HG02678 (cell line): ENCODE measurements around the gene GOLGA6B.
"Not testable (repeated sequence)": the region's sequence is repeated elsewhere in the genome, so short reads cannot be mapped to it uniquely, and the experiment has no call there.

Experiments
- ATAC-seq: cut with Tn5 transposase; IDR thresholded peaks from one replicate; pipeline ENCODE4 v1.9.1; 2021; ENCODE audit warnings: mild to moderate bottlenecking, moderate library complexity; ENCODE audit not compliant: unreplicated experiment

The GOLGA6B gene, protein sequence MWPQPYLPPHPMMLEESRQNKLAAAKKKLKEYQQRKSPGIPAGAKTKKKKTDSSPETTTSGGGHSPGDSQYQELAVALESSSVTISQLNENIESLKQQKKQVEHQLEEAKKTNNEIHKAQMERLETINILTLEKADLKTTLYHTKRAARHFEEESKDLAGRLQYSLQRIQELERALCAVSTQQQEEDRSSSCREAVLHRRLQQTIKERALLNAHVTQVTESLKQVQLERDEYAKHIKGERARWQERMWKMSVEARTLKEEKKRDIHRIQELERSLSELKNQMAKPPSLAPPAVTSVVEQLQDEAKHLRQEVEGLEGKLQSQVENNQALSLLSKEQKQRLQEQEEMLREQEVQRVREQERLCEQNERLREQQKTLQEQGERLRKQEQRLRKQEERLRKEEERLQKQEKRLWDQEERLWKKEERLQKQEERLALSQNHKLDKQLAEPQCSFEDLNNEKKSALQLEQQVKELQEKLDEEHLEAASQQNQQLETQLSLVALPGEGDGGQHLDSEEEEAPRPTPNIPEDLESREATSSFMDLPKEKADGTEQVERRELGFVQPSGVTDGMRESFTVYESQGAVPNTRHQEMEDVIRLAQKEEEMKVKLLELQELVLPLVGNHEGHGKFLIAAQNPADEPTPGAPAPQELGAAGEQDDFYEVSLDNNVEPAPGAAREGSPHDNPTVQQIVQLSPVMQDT

GRCh38 chr15:72654397-72654796, at the start of gene GOLGA6B:
Gene GOLGA6B (plus strand): TSS chr15:72654697. CDS start chr15:72654738, 41 bp downstream.
- not testable (repeated sequence) for ATAC-seq

DNA sequence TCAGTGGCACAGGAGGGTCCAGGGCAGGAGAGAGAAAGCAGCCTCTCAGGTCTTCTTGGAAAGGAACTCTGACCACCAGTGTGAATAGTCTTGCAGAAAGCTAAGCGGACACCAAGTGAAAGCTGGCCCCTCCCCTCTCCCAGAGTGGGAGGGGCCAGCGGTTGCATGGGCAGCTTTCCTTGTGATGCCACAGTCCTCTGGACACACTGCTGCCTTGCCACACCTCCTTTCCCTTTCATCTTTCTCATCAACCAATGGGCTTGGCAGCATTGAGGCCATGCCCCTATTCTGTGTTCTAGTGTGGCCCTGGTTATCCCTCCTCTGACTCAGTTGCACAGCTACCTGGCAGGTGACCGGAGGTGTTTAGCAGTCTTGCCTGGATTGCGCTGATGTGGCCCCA, 49.7 kb upstream of the GOLGA6B start:
- no peak for ATAC-seq

GRCh38 chr15:72608084-72608483, 46.4 kb upstream of the GOLGA6B start:
- not testable (repeated sequence) for ATAC-seq

DNA sequence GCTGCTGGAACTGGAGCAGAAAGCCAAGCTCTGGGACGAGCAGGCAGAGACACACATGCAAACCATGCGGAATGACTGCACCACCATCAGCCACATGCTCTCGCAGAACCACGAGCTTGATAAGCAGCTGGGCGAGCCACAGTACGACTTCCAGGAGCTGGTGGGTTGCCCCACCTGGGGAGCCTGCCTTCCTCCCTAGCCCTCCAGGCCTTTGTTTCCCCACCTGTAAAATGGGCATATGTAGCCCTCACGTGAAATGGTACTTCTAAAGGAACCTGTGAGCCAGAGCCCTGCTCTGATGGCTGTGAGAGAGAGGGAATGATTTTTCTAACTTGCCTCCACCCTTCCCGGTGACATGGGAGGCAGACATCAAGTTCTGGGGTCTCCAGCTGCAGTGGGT, 44.6 kb upstream of the GOLGA6B start:
- ATAC-seq, result no peak

DNA sequence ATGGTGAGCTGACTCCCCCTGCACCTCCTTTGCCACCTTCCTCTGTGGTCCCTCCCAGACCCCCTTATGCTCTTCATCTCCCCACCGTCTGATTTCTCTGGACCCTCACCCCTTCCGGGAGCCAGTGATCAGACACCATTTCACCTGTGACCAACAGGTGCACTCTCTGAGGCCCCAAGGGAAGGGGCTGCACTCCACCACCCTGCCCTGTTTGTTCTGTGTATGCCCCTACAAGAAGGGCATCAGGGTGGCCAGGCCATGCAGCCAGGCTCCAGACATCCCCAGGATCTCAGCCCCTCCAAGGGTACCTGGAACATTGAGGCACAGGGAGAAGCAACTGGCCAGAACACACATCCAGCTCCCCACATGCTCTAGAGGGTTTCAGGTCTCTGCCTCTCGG, 42.2 kb upstream of the GOLGA6B start:
- not testable (repeated sequence) for ATAC-seq

GRCh38 chr15:72614810-72615532, 39.5 kb upstream of the GOLGA6B start:
- ATAC-seq, result no peak

DNA sequence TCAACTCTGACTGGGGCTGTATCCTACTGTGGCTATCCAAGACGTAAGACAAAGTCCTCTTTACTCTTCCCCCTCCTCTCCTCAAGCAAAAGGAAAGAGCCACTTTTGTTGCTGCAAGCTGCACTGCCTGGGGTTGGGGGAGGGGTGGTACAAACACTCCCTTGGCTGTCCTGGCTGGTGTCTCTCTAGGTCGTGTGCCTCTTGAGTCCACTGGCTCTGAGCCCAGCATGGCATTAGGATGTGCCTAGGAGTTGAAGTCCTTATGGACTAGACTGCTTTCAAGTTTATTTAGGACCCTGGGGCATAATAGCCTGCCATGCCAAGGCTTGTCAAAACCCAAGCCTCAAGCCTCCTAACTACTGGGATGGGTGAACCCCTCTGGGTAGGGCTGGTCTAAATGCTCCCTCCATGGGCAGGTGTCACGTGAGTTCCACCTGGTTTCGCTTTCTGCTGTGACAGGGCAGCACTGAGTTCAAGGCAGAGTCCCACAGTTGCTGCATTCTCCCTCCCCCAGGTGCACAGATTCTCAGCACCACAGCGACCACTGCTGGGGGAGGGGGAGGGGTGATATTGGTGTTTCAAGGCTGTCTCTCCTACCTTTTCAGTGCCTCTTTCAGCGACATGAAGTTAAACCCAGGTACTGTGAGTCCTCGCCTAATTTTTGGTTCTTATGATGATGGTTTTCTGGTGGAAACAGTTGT, 38.8 kb upstream of the GOLGA6B start:
- not testable (repeated sequence) for ATAC-seq

- ATAC-seq, result no peak
These were observed 37.8 kb upstream of the GOLGA6B start for GRCh38 chr15:72616491-72617210.

GRCh38 chr15:72623854-72624253, 30.6 kb upstream of the GOLGA6B start:
- not testable (repeated sequence) for ATAC-seq

DNA sequence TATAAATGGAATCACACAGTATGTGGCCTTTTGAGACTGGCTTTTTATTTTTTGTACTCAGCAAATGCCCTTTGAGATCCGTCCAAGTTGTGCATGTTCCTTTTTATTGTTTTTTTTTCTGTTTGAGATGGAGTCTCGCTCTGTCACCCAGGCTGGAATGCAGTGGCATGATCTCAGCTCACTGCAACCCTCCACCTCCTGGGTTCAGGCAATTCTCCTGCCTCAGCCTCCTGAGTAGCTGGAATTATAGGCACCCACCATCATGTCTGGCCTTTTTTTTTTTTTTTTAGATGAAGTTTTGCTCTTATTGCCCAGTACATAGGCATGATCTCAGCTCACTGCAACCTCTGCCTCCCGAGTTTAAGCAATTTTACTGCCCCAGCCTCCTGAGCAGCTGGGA, 28.3 kb upstream of the GOLGA6B start:
- not testable (repeated sequence) for ATAC-seq

DNA sequence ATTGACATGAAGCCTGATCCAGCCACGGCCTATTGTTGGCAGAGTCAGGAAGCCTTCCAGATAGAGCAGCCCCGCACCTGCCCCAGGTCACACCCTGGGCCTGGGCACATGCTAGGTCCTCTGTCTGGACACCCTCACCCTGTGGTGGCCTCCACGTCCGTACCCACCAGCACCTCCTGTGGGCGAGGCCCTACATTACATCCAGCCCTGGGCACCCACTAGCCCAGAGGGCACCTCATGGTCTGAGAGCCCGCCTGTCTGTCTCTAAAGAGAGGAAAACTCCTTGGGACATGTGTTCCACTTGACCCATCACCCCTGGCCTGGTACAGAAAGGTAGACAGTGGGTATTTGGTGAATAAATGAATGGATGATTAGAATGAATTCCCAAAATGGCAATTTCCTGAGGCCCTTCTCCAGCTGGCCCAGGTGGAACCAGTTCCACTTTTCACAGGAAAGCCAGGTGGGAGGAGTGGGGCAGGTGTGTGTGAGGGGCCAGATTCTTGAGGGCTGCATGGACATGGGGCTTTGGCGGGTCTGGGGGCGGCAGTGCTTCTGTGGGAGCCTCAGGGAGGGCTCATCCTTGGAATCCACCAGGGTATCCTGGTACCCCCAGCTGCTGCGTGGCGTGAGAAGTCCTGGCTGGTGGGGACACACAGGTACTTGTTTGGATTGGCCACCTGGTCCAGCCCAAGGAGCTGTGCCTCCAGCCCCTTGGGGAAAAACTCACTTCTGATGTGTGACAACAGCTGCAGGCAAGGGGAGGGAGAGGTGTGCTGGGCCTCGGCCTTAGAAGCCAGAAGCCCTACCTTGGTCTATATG, 26.0 kb upstream of the GOLGA6B start:
- not testable (repeated sequence) for ATAC-seq

DNA sequence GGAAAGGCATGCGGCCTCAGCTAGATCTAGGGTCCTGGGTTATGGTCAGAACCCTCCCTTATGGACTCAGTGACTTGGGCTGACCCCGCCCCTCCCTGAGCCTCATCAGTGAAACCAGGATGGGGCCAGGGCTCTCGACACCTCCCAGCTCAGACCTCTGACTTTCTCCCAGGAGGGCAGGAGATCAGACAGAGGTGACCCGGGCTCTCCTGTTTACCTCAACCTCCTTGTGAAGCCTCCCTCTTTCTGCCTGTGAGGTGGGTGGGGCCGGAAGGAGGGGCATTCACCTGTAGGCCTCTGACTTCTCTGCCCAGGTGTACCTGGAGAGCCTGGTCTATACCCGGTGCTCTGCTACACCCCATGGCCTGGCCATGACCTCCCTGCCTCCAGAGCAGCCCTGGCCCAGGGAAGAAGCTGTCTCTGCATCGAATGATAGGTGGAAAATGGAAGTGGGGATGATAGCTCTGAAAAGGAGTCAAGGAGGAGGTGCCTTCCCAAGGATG, 25.4 kb upstream of the GOLGA6B start:
- not testable (repeated sequence) for ATAC-seq

DNA sequence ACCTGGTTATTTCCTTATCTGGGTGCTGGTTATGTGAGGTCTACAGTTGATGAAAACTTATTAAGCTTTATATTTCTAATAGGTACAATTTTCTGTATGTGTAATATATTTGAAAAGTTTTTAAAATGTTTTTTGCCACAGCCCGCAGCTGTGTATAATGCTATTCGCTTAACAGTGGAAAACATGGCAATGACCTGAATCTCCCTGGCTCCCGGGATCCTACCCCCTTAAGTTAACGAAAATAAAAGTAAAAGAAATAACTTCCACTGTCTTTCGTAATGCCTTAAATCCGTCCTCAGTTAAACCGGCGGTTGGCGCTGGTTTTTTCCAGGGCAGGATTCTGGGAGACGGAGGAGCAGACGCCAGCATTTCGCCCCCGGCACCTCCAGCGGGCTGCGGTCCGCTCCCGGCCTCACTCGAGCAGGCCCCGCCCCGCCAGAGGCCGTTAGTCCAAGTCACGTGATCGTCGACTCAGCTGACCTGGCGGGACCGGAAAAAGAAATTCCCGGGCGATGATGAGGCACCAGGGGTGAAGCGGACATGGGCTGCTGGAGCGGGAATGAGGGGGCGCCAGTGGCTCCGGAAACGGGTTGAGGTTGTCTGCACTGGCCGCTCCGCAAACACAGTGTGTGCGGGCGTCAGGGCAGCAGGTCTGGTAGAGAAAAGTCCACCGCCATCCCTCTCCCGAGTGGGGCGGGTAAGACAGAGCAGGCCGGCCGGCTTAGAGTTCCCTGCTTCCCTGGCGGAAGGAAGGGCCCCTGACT, 17.8 kb upstream of the GOLGA6B start:
- peak; percentile 69 for ATAC-seq

DNA sequence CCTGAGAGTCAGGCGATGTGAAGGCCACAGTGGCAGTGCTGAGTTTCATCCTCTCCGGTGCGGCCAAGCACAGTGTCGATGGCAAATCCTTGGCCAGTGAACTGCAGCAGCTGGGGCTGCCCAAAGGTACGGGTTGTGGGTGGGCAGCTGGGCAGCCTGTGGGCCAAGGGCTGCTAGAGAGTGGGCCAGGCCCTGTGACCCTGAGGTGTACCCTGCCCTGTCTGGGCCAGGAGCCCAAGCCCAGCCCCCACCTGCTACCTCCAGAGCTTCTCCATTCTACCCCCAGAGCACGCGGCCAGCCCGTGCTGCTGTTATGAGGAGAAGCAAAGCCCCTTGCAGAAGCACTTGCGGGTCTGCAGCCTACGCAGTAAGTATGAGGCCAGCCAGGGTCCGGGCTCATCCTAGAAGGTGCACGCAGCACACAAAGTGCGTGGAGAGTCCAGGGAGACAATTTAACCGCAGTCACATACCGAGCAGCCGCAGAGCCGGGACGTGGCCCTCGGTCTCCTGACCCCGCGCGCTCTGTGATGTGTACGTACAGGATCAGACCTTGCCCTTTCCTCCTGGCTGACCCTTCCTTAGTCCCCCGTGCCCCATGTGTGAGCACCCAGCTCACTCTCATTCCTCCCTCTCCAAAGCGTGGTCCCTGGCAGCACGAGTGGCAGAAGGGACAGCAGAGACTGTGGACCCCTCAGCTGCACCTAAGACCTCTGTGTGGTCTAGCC, 14.6 kb upstream of the GOLGA6B start:
- not testable (repeated sequence) for ATAC-seq

- not testable (repeated sequence) for ATAC-seq
These were observed 12.2 kb upstream of the GOLGA6B start for GRCh38 chr15:72642271-72642670.

GRCh38 chr15:72648631-72649253, 5.8 kb upstream of the GOLGA6B start:
- not testable (repeated sequence) for ATAC-seq

- ATAC-seq, result not testable (repeated sequence)
These were observed 1.5 kb downstream of the GOLGA6B start for GRCh38 chr15:72656014-72656413.
